Heart right ventricle (tissue), 16 donors: ENCODE data around the gene CCNC. TPM values are rescaled to one million over a fixed set of nuclear protein-coding genes. Genes with fewer than 3 reads are reported as not detected.

Source experiments
- ATAC-seq, 8 donors: fragments of 200-7000 bp; cut with Tn5 transposase; one replicate each; pipeline ENCODE4 v1.9.1; 2020; ENCODE audit warnings: mild to moderate bottlenecking in 8 of 8, moderate library complexity in 8 of 8, moderate number of reproducible peaks in 1 of 8
- DNase-seq, 2 donors: peaks; one replicate each; pipeline ENCODE4 v3.0.0-alpha.2; 2020
- H3K27ac ChIP-seq, 10 donors: fragments of 200-600 bp; sonication (generic) in 2 of 10; one replicate each; pipeline versions ENCODE4 v1.5.0 to v1.8.0; 2020 to 2022; ENCODE audit warnings: mild to moderate bottlenecking in 3 of 10
- H3K27me3 ChIP-seq, 7 donors: fragments of 200-600 bp; one replicate each; pipeline ENCODE4 v1.8.0; 2021 to 2022; ENCODE audit warnings: mild to moderate bottlenecking in 2 of 7
- H3K36me3 ChIP-seq, 9 donors: fragments of 200-600 bp; sonication (generic) in 1 of 9; one replicate each; pipeline versions ENCODE4 v1.5.0 to v1.8.0; 2020 to 2022; ENCODE audit warnings: mild to moderate bottlenecking in 2 of 9
- H3K4me1 ChIP-seq, 9 donors: fragments of 200-600 bp; sonication (generic) in 1 of 9; one replicate each; pipeline versions ENCODE4 v1.5.0 to v1.8.0; 2020 to 2022; ENCODE audit warnings: mild to moderate bottlenecking in 4 of 9
- H3K4me3 ChIP-seq, 10 donors: fragments of 200-600 bp; sonication (generic) in 2 of 10; one replicate each; pipeline versions ENCODE4 v1.5.0 to v1.8.0; 2020 to 2022; ENCODE audit warnings: mild to moderate bottlenecking in 7 of 10, moderate library complexity in 2 of 10
- H3K9me3 ChIP-seq, 11 donors: fragments of 200-600 bp in 10 of 11; sonication (generic) in 2 of 11; one replicate each; pipeline versions ENCODE4 v1.5.0 to v1.8.0; 2013 to 2022; ENCODE audit warnings: mild to moderate bottlenecking in 2 of 11, control low read depth in 1 of 11, moderate library complexity in 1 of 11
- WGBS, 2 donors: extraction: QIAGEN DNeasy Blood & Tissue Kit; methylation state at CpG; one replicate each; pipeline ENCODE4 v1.1.7; 2013; ENCODE audit warnings: inconsistent platforms in 1 of 2; 5-methylcytosine and 5-hydroxymethylcytosine counted together
- intact Hi-C, 10 donors: fragments of 100-400 bp; cut with DNase I; formaldehyde crosslinking; loops; one replicate each; pipeline versions ENCODE4 v1.11.1 to v1.14.2; 2022
- polyA plus RNA-seq, 2 donors: library from polyadenylated mRNA; stranded (reverse); fragments of 200-250 nt; gene quantifications; one replicate each; pipeline ENCODE4 v1.2.3, GENCODE V29; 2013
- total RNA-seq, 10 donors: library from RNA; stranded (reverse); fragmentation: NEBNext Ultra II Directional in 3 of 10; extraction: Animal tissue kit (Norgen Biotek cat#: 25700) in 3 of 10; gene quantifications; one replicate each; pipeline versions ENCODE4 v1.2.1 to v1.2.4, GENCODE V29; 2021 to 2023
- TF ChIP-seq, protein P1 (sequence below), 9 donors: fragments of 200-600 bp; sonication (generic) in 2 of 9; IDR thresholded peaks; one replicate each; pipeline versions ENCODE4 v1.5.0 to v1.8.0; 2021 to 2022; ENCODE audit warnings: antibody characterized with exemption in 9 of 9, mild to moderate bottlenecking in 5 of 9, moderate library complexity in 1 of 9
- donor health status: Arrhythmogenic right ventricular cardiomyopathy.
- donor health status: ischemic (EF 13 %, LVEDD 7.1; RV severe dilation, severe dysfunction).
- donor health status: healthy with polysubstance abuse.
- donor health status: DM: no; HTN: yes; CAD: no.
- donor health status: DM: no; HTN: no; CAD: no.
- donor health status: ischemic (EF 25% LVEDD 6.9; RV normal size, moderate dysfunction).
- donor health status: ischemic (EF 25% LVEDD 5.7; RV mildly dilated, moderate dysfunction).
- donor health status: healthy.
- donor health status: DM: yes; HTN: yes; CAD: no.
- donor health status: Ischemic cardiomyopathy.
- donor health status: ischemic (EF 35%, LVEDD 5.7; RV mildly dilated, moderate dysfunction).
- donor health status: nonischemic (EF 11% LVEDD 7.7; RV severe dilation, severe dysfunction).
- donor health status: DM: yes; HTN: yes; CAD: no.
- donor health status: PGD.
- donor health status: ischemic (EF 29% LVEDD 5.4; RV normal size, mild dysfunction).
- donor health status: nonischemic (EF 23%, LVEDD 6.1; RV moderate dilation, normal function).

CCNC gene
- total and polyA plus RNA-seq, 12 donors, result 14.2 to 26.6 (median 18.6) TPM

DNA sequence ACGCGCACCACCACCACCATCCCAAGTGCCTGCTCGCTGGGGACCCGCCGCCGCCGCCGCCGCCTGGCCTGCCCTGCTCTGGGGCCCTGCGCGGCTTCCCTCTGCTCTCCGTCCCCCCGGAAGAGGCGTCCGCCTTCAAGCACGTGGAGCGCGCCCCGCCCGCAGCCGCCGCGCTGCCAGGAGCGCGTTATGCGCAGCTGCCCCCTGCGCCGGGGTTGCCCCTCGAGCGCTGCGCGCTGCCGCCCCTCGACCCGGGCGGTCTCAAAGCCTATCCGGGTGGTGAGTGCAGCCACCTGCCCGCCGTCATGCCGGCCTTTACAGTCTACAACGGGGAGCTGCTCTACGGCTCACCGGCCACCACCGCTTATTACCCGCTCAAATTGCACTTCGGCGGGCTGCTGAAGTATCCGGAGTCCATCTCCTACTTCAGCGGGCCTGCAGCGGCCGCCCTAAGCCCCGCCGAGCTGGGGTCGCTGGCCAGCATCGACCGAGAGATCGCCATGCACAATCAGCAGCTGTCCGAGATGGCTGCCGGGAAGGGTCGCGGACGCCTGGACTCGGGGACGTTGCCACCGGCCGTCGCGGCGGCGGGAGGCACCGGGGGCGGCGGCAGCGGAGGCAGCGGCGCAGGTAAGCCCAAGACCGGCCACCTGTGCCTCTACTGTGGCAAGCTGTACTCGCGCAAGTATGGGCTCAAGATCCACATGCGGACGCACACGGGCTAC lies 45.4 kb upstream of the CCNC start:
- 0 to 1% methylated on average over 74 to 82 of the region's 82 CpGs for WGBS, 2 donors

DNA sequence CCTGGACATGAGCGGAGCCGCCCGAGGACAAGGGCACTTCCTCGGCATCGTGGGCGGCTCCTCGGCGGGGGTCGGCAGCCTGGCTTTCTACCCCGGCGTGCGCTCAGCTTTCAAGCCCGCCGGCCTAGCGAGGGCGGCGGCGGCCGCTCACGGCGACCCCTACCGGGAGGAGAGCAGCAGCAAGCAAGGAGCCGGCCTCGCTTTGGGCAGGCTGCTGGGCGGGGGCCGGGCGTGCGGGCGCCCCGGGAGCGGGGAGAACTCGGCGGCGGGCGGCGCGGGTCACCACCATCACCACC lies 44.9 kb upstream of the CCNC start:
- H3K27me3 ChIP-seq, result peaks cover 52 to 100% (median 100%) of the 10 kb centered on the region in 7 donors
- TF ChIP-seq, protein P1, sequence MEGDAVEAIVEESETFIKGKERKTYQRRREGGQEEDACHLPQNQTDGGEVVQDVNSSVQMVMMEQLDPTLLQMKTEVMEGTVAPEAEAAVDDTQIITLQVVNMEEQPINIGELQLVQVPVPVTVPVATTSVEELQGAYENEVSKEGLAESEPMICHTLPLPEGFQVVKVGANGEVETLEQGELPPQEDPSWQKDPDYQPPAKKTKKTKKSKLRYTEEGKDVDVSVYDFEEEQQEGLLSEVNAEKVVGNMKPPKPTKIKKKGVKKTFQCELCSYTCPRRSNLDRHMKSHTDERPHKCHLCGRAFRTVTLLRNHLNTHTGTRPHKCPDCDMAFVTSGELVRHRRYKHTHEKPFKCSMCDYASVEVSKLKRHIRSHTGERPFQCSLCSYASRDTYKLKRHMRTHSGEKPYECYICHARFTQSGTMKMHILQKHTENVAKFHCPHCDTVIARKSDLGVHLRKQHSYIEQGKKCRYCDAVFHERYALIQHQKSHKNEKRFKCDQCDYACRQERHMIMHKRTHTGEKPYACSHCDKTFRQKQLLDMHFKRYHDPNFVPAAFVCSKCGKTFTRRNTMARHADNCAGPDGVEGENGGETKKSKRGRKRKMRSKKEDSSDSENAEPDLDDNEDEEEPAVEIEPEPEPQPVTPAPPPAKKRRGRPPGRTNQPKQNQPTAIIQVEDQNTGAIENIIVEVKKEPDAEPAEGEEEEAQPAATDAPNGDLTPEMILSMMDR (IDR thresholded peaks at IDR 0.05), result peak in 8 of 9 donors; percentile 19 to 62 (median 50)
- no peaks in the 10 kb centered on the region for H3K36me3 ChIP-seq
- ATAC-seq (peak in 7 of 8 donors; percentile 47 to 85 (median 66)), DNase-seq (peak in 1 of 2 donors; percentile 34)
- H3K4me3 ChIP-seq, result peak overlapping the region; percentile 27 to 55 (median 45)
- peaks cover 0 to 25% (median 20%) of the 10 kb centered on the region in 9 donors for H3K4me1 ChIP-seq
- WGBS, 2 donors, result 0 to 1% methylated on average over 15 to 37 of the region's 37 CpGs
- no peak overlapping the region for H3K27ac ChIP-seq
- H3K9me3 ChIP-seq, result no peaks in the 10 kb centered on the region
- intact Hi-C loops, result no loop called here

More for the DNA sequence above, 45.4 kb upstream of the CCNC start:
- TF ChIP-seq, protein P1 (IDR thresholded peaks at IDR 0.05), result no peak
- H3K4me1 ChIP-seq, result peaks cover 0 to 28% (median 20%) of the 10 kb centered on the region in 9 donors
- H3K36me3 ChIP-seq, result no peaks in the 10 kb centered on the region
- H3K4me3 ChIP-seq, result peak overlapping the region; percentile 27 to 55 (median 45)
- no peaks in the 10 kb centered on the region for H3K9me3 ChIP-seq
- H3K27me3 ChIP-seq, result peaks cover 56 to 100% (median 100%) of the 10 kb centered on the region in 7 donors
- no peak overlapping the region for H3K27ac ChIP-seq
- intact Hi-C loops, result no loop called here
- peak in 5 of 8 donors; percentile 17 to 66 (median 55) for ATAC-seq
- DNase-seq, result no peak

DNA sequence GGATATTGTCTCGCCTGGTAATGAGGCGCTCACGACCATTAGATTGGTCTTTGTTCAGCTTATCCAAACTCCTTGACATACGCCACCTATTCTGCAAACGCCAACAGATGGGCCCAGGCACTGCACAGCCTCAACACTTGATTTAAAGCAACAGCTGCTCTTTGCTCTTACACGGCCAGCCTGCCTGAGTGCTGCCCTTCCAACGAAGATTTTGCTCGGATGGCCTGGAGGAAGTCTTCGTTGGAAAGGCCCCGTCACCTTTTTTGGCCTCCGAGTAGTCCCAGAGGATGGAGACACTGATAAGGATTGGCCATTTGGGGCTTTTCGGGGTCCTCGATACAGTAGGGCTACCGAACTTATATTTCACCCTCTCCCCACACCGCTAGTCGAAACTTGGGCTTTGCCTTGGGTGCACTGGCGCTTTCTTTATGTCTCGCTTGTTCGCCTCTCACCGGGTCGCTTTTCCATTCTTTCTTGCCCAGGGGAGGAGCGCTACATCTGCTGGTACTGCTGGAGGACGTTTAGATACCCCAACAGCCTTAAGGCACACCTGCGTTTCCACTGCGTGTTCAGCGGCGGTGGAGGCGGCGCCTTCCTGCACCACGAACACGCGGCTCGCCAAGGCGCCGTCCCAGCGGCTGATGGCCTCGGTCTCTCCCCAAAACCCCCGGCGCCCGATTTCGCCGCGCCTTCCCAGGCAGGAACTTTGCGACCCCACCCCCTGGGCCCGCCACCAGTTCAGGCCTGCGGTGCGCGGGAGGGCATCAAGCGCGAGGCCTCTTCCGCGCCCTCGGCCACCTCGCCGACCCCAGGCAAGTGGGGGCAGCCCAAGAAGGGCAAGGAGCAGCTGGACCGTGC lies 44.3 kb upstream of the CCNC start:
- no peak for DNase-seq
- H3K4me1 ChIP-seq, result peaks cover 0 to 25% (median 20%) of the 10 kb centered on the region in 9 donors
- H3K9me3 ChIP-seq, result no peaks in the 10 kb centered on the region
- ATAC-seq, result peak in 3 of 8 donors; percentile 9 to 41 (median 35)
- TF ChIP-seq, protein P1 (IDR thresholded peaks at IDR 0.05), result no peak
- intact Hi-C loops, result no loop called here
- no peaks in the 10 kb centered on the region for H3K36me3 ChIP-seq
- WGBS, 2 donors, result 7 to 9% methylated on average over 56 of the region's 56 CpGs
- no peak overlapping the region for H3K27ac ChIP-seq
- H3K27me3 ChIP-seq, result peaks cover 46 to 100% (median 100%) of the 10 kb centered on the region in 7 donors
- peak overlapping the region in 9 of 10 donors; percentile 40 to 55 (median 45) for H3K4me3 ChIP-seq

DNA sequence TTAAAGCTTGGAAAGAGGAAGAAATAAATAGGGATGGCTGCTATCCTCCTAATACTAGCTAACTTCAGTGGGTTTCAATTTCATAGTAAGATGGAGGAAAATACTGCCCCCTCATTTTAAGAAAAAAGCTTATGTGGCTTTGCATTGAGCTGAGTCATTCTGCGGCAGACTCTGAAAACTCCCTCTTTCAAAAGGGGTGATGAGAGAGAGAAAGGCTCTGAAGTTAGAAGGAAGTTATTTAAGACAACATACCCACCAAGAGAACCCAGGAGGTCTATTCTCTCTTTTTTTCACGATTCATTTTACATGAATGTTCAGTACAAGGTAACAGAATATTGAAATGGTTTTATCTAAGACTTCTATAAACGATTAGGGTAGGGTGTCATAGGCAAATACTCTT lies 42.7 kb upstream of the CCNC start:
- Histone ChIP-seq H3K36me3 (no peaks in the 10 kb centered on the region), H3K27ac (no peak overlapping the region), H3K9me3 (no peaks in the 10 kb centered on the region), H3K4me3 (no peak overlapping the region), H3K27me3 (peaks cover 44 to 100% (median 100%) of the 10 kb centered on the region in 7 donors), H3K4me1 (peaks cover 0 to 33% (median 20%) of the 10 kb centered on the region in 9 donors)
- WGBS, 2 donors, result 3 to 8% methylated on average over 3 of the region's 3 CpGs
- TF ChIP-seq, protein P1 (IDR thresholded peaks at IDR 0.05), result no peak
- ATAC-seq, result no peak
- DNase-seq, result no peak
- intact Hi-C loops, result no loop called here
